Neural cell (in vitro differentiated cells): ENCODE data around the gene MAGI1. TPM values are rescaled to one million over a fixed set of nuclear protein-coding genes. Genes with fewer than 3 reads are reported as not detected.

Experiments used
- H2AFZ ChIP-seq: fragments of 200-600, 300-800 bp; sonication (generic), shearing (Covaris generic); 2 replicates; pipeline ENCODE4 v1.6.0; 2014; ENCODE audit warnings: low read depth, mild to moderate bottlenecking, antibody characterized with exemption, low read length, moderate library complexity
- H3F3A ChIP-seq: fragments of 200-600 bp; shearing (Covaris generic); 2 replicates; pipeline ENCODE4 v1.6.1; 2016; ENCODE audit warnings: mild to moderate bottlenecking, moderate library complexity, mixed read lengths, antibody characterized with exemption, low read length; ENCODE audit not compliant: insufficient read depth, poor library complexity, severe bottlenecking
- H3K27ac ChIP-seq: fragments of 200-600, 300-800 bp; sonication (generic), shearing (Covaris generic); 2 replicates; pipeline ENCODE4 v1.5.1; 2014; ENCODE audit warnings: mild to moderate bottlenecking, low read length, moderate library complexity
- H3K27me3 ChIP-seq: fragments of 300-800, 200-600 bp; sonication (generic), shearing (Covaris generic); 2 replicates; pipeline ENCODE4 v1.6.0; 2014; ENCODE audit warnings: mild to moderate bottlenecking, low read depth, low read length, moderate library complexity; ENCODE audit not compliant: insufficient read depth
- H3K36me3 ChIP-seq: fragments of 300-800, 200-600 bp; sonication (generic), shearing (Covaris generic); 2 replicates; pipeline ENCODE4 v1.5.1; 2014; ENCODE audit warnings: mild to moderate bottlenecking, antibody characterized with exemption, low read length, moderate library complexity; ENCODE audit not compliant: insufficient read depth
- H3K4me2 ChIP-seq: fragments of 300-800, 200-600 bp; sonication (generic), shearing (Covaris generic); 2 replicates; pipeline ENCODE4 v1.6.0; 2014; ENCODE audit warnings: mild to moderate bottlenecking, low read length
- H3K4me3 ChIP-seq: fragments of 300-800, 200-600 bp; sonication (generic), shearing (Covaris generic); 2 replicates; pipeline ENCODE4 v1.5.1; 2014; ENCODE audit warnings: mild to moderate bottlenecking, low read length, moderate library complexity
- H3K79me2 ChIP-seq: fragments of 200-600 bp; shearing (Covaris generic); replicated peaks from 2 replicates; pipeline ENCODE4 v1.6.0; 2014; ENCODE audit warnings: mild to moderate bottlenecking, low read length, moderate library complexity; ENCODE audit not compliant: insufficient read depth
- H3K9ac ChIP-seq: fragments of 300-800, 200-600 bp; sonication (generic), shearing (Covaris generic); 2 replicates; pipeline ENCODE4 v1.6.1; 2016; ENCODE audit warnings: mild to moderate bottlenecking, low read length, mixed read lengths
- H3K9me2 ChIP-seq: fragments of 200-600 bp; shearing (Covaris generic); 2 replicates; pipeline ENCODE4 v1.6.1; 2016; ENCODE audit warnings: mild to moderate bottlenecking, low read length, mixed read lengths; ENCODE audit not compliant: insufficient read depth
- H3K9me3 ChIP-seq: fragments of 200-600, 300-800 bp; sonication (generic), shearing (Covaris generic); 2 replicates; pipeline ENCODE4 v1.6.1; 2016; ENCODE audit warnings: mild to moderate bottlenecking, mixed run types, low read length, moderate library complexity, mixed read lengths
- H4K20me1 ChIP-seq: fragments of 200-600 bp; shearing (Covaris generic); 2 replicates; pipeline ENCODE4 v1.6.1; 2016; ENCODE audit warnings: mild to moderate bottlenecking, mixed run types; ENCODE audit not compliant: insufficient read depth
- CTCF ChIP-seq: fragments of 450-650 bp; IDR thresholded peaks from 2 replicates; pipeline ENCODE4 v1.5.1; 2014; ENCODE audit warnings: antibody characterized with exemption, mild to moderate bottlenecking, moderate library complexity; ENCODE audit not compliant: poor library complexity, severe bottlenecking
- EP300 ChIP-seq: fragments of 450-650 bp; conservative IDR thresholded peaks from 2 replicates; pipeline ENCODE4 v1.6.1; 2014; ENCODE audit warnings: antibody characterized with exemption, mild to moderate bottlenecking, moderate library complexity; ENCODE audit not compliant: poor library complexity, severe bottlenecking
- EZH2 ChIP-seq: fragments of 200-600, 300-800 bp; shearing (Covaris generic), sonication (generic); IDR thresholded peaks from 2 replicates; pipeline ENCODE4 v1.6.1; 2014; ENCODE audit warnings: antibody characterized with exemption, low read length, borderline replicate concordance, mild to moderate bottlenecking; ENCODE audit not compliant: insufficient read depth, poor library complexity, severe bottlenecking
- MXI1 ChIP-seq: fragments of 450-650 bp; conservative IDR thresholded peaks from 2 replicates; pipeline ENCODE4 v1.6.1; 2014; ENCODE audit warnings: antibody characterized with exemption, mild to moderate bottlenecking; ENCODE audit not compliant: poor library complexity, severe bottlenecking
- POLR2AphosphoS5 ChIP-seq: IDR thresholded peaks from 2 replicates; pipeline ENCODE4 v1.6.1; 2012
- RAD21 ChIP-seq: fragments of 450-650 bp; conservative IDR thresholded peaks from 2 replicates; pipeline ENCODE4 v1.6.1; 2014; ENCODE audit warnings: antibody characterized with exemption, mild to moderate bottlenecking, moderate library complexity
- REST ChIP-seq: IDR thresholded peaks from 2 replicates; pipeline ENCODE4 v1.6.1; 2012; ENCODE audit warnings: borderline replicate concordance
- SMC3 ChIP-seq: fragments of 450-650 bp; conservative IDR thresholded peaks from 2 replicates; pipeline ENCODE4 v1.6.1; 2014; ENCODE audit warnings: antibody characterized with exemption, mild to moderate bottlenecking, moderate library complexity; ENCODE audit not compliant: poor library complexity
- TAF1 ChIP-seq: IDR thresholded peaks from 2 replicates; pipeline ENCODE4 v1.6.1; 2012; ENCODE audit warnings: low read depth
- polyA plus RNA-seq: library from polyadenylated mRNA; depleted of rRNA; stranded (reverse); fragments of >200 nt; gene quantifications from 2 replicates; pipeline ENCODE4 v1.2.3, GENCODE V29; 2014

The MAGI1 gene
- polyA plus RNA-seq, 1 donor from 2014 or later: 44.7 TPM

- no peaks in the 10 kb centered on the region for H4K20me1 ChIP-seq
- TF ChIP-seq TAF1 (no peak), MXI1 (no peak), EP300 (no peak), REST (no peak), RAD21 (no peak), SMC3 (no peak), POLR2AphosphoS5 (no peak), CTCF (no peak), EZH2 (no peak)
- no peak overlapping the region for H3K4me2 ChIP-seq
- no peak overlapping the region for H3K27ac ChIP-seq
- no peaks in the 10 kb centered on the region for H3K9me2 ChIP-seq
- no peaks in the 10 kb centered on the region for H3F3A ChIP-seq
- H3K36me3 ChIP-seq: no peaks in the 10 kb centered on the region
- no peak overlapping the region for H3K9ac ChIP-seq
- peaks cover 19% of the 10 kb centered on the region for H3K79me2 ChIP-seq
- no peaks in the 10 kb centered on the region for H3K27me3 ChIP-seq
- no peak overlapping the region for H2AFZ ChIP-seq
- H3K4me3 ChIP-seq: no peak overlapping the region
- no peaks in the 10 kb centered on the region for H3K9me3 ChIP-seq
These were observed 499.1 kb downstream of the MAGI1 start for GRCh38 chr3:65539616-65540015.

- H4K20me1 ChIP-seq: no peaks in the 10 kb centered on the region
- no peak overlapping the region for H2AFZ ChIP-seq
- peaks cover 13% of the 10 kb centered on the region for H3K79me2 ChIP-seq
- no peak overlapping the region for H3K4me3 ChIP-seq
- no peak overlapping the region for H3K27ac ChIP-seq
- no peaks in the 10 kb centered on the region for H3K9me3 ChIP-seq
- H3K36me3 ChIP-seq: no peaks in the 10 kb centered on the region
- no peak overlapping the region for H3K4me2 ChIP-seq
- no peaks in the 10 kb centered on the region for H3F3A ChIP-seq
- H3K9me2 ChIP-seq: no peaks in the 10 kb centered on the region
- no peak overlapping the region for H3K9ac ChIP-seq
- no peaks in the 10 kb centered on the region for H3K27me3 ChIP-seq
- TF ChIP-seq RAD21 (no peak), MXI1 (no peak), CTCF (no peak), REST (no peak), SMC3 (no peak), POLR2AphosphoS5 (no peak), EZH2 (no peak), EP300 (no peak), TAF1 (no peak)
These were observed 500.6 kb downstream of the MAGI1 start for GRCh38 chr3:65538101-65538500.
